IPS-18c (cell line): Measurements from ENCODE around the gene SAMD8.
"Not testable (repeated sequence)": the region's sequence is repeated elsewhere in the genome, so short reads cannot be mapped to it uniquely, and the experiment has no call there.

Source experiments
- H3K4me3 ChIP-seq: 2 replicates; pipeline ENCODE4 v1.7.0; 2013; ENCODE audit warnings: low read depth, mild to moderate bottlenecking, low read length, moderate library complexity; ENCODE audit not compliant: insufficient read depth
- H3K9me3 ChIP-seq: one replicate; pipeline ENCODE4 v1.6.1; 2013; ENCODE audit warnings: mild to moderate bottlenecking, low read length, moderate library complexity; ENCODE audit not compliant: control insufficient read depth, insufficient read depth

SAMD8 gene

DNA sequence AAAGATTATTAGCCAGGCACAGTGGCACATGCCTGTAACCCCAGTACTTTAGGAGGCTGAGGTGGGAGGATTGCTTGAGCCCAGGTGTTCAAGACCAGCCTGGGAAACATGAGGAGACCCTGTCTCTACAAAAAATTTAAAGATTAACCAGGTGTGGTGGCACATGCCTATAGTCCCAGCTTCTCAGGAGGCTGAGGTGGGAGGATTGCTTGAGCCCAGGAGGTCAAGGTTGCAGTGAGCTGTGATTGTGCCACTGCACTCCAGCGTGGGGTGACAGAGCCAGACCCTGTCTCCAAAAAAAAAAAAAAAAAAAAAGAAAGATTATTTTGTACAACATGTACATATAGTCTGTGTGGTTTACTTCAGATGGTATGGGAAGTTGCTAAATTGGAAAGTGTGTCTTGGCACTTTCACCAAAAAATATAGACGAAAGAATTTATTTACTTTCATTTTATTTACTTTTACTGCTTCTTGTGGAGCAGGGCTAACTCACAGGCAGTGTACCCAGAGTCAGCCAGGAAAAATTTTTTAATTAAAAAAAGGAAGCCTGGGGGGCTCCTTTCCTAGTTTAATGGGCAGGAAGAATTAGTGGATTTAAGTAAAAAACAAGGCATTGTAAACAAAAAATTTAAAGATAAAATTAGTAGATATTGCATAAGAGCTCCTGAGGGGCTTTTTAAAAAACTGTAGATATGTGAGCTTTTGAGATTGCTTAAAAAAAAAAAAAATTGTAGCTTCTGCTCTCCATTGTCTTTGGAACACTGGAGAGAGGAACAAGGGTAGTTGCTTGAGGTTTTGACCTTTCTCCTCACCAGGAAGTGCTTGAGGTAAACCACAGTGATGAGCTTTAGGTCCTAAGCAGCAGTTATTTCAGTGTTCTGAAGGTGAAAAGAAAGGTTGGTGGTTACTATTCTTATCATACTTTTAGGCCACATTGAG, 54.5 kb downstream of the SAMD8 start:
- no peaks in the 10 kb centered on the region for H3K9me3 ChIP-seq
- H3K4me3 ChIP-seq: no peak overlapping the region

DNA sequence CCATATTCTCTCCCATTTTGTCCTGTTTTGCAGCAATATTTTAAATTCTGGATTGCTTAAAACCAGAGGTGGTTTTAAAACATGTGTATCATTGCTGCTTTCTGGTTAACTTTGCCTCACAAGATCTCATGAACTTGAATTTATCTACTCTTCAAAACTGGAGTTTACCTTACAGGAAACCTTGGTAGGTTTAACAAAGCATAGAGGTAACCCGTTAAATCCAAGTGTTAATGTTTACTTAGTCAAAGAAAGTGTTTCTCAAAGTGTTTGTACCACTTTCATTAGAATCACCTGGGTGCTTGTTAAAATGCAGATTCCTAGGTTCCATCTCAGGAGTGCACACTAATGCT, 55.1 kb downstream of the SAMD8 start:
- Histone ChIP-seq H3K4me3 (no peak overlapping the region), H3K9me3 (no peaks in the 10 kb centered on the region)

DNA sequence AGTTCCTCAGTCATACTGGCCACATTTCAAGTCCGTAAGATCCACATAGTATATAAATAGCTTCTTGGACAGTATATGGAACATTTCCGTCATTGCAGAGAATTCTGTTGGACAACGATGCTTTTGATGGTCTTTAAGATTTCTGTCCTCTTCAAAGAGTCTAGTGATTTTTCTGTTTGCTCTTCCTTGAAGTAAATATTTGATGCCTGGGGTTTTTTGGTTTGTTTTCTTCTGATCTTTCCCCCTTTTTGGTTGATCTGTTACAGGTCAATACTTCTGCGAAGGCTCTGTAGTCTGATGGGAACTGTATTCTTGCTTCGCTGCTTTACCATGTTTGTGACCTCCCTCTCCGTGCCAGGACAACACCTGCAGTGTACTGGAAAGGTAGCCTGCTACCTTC, 56.8 kb downstream of the SAMD8 start:
- Histone ChIP-seq H3K4me3 (no peak overlapping the region), H3K9me3 (no peaks in the 10 kb centered on the region)

DNA sequence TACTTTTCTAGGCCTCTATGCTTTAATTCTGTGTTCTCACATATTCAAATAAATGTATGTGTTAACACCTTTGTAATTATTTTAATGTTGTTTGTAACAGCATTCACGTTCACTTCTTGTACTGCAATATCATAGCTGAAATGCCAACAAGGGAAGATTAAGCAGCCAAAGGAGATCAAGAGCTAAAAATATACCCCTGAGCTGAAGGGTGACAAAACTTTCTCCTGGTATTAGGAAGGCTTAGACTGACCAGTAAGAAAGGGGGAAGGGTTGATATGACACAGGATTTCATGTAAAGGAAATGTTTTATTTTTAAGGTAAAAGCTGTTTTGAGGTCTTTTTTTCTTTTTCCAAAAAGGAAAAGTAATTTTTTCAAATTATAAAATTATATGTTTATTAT, 58.8 kb downstream of the SAMD8 start:
- H3K4me3 ChIP-seq: no peak overlapping the region
- no peaks in the 10 kb centered on the region for H3K9me3 ChIP-seq

DNA sequence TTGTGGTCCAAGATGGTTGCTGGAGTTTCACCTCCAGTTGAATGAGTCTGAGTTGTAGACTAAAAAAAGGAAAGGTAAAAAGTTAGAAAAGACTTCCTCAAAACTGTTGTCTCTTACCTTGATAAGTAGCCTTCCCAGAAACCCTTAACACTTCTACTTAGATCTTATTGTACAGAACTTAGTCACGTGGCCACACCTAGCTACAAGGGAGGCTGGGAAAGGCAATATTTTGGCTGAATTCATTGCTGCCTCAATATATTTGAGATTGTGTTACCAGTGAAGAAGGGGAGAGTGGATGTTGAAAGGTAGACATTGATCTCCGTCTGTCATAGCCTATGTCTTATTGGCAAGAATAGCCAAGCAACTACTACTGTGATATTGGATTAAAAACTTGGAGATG, 63.6 kb downstream of the SAMD8 start:
- H3K4me3 ChIP-seq: no peak overlapping the region

DNA sequence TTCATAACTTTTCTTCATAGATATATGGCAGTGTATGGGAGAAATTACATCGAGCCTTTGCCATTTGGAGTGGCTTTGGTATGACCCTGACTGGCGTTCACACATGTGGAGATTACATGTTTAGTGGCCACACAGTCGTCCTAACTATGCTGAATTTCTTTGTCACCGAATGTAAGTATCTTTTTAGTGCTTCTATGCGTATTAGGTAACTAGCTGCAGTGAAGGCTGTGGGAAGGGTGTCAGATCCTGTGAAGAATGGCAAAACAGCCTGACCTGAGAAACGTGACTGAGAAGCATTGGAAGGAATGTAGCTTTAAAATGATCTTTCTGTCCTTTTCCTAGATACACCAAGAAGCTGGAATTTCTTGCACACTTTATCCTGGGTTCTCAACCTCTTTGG, 64.6 kb downstream of the SAMD8 start:
- no peak overlapping the region for H3K4me3 ChIP-seq
- H3K9me3 ChIP-seq: no peaks in the 10 kb centered on the region

More for the DNA sequence above, 63.6 kb downstream of the SAMD8 start:
- no peaks in the 10 kb centered on the region for H3K9me3 ChIP-seq

DNA sequence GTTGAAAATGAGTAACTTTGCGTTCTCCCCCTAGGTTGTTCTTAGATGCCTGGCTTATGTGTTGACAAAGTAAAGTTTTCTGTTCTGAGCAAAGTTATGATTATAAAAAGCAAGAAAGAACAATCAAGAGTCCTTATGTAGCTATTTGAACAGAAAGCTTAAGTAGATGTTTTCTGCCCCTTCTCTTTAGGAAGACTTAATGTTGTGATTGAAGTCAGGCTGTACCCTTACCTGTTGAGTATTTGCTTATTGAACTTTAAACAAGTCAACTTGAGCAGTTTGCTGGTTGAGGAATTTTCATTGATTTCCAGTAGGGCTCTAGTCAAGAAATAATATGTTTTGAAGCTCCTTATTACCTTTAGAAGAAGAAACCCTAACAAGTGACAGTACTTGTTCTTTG, 65.3 kb downstream of the SAMD8 start:
- Histone ChIP-seq H3K4me3 (no peak overlapping the region), H3K9me3 (no peaks in the 10 kb centered on the region)

DNA sequence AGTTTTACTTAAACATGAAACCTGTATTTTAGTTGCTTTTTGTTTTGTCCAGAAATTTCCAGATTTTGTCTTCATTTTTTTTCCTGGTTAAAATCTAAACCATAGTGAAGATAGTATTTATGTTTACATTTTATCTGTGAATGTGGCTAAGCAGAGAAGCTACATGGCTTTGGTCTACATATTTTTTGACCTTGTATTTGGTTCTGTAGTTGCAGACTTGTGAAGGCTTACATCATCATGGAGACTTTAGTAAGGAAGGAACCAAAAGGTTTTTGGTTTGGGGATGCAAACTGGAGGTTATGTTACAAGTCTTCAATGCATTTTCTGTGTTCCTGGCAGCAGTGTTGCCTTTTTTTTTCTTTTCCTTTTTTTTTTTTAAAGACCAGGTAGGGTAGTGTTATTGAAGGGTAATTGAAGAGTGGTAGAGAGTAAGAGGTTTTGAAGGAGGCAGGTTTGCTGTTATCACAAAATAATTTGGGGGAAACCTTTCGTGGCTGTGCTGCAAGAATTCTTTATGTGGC, 68.3 kb downstream of the SAMD8 start:
- Histone ChIP-seq H3K4me3 (no peak overlapping the region), H3K9me3 (no peaks in the 10 kb centered on the region)

DNA sequence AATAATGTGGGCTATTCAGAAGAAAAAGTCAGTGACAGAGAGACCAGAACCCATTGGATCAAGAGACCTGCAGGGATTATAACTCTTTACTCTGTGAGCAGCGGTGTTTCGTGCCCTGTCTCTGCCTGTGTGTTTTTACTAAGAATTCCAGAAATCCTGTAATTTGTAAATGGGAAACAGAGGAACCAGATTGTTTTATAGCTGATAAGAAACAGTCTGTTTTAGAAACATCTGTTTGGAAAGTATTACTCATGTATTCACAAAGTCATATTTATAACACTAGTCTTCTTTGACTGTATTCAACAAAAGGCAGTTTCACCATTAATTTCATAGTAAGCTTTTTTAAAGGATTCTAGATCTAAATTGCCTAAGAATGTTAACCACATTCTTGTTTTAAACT, 69.1 kb downstream of the SAMD8 start:
- no peak overlapping the region for H3K4me3 ChIP-seq
- no peaks in the 10 kb centered on the region for H3K9me3 ChIP-seq

DNA sequence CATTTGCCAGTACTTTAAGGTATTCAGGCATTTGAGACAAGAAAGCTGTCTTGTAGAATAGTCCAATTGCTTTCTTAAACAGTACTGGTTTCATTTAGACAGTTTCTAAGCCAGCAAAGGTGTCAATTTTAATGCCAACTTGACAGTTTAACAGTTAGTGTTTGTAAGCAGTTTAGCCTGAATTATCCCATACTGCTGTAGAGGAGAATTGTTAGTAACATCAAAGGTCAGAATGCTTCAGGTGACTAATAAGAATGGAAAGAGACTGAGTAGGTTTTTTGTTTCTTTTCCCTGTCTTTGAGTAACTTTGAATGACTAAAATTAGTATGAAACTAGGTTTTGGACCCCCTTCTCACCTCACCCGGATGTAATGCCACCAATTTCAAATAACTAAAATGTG, 69.6 kb downstream of the SAMD8 start:
- H3K9me3 ChIP-seq: no peaks in the 10 kb centered on the region
- no peak overlapping the region for H3K4me3 ChIP-seq

DNA sequence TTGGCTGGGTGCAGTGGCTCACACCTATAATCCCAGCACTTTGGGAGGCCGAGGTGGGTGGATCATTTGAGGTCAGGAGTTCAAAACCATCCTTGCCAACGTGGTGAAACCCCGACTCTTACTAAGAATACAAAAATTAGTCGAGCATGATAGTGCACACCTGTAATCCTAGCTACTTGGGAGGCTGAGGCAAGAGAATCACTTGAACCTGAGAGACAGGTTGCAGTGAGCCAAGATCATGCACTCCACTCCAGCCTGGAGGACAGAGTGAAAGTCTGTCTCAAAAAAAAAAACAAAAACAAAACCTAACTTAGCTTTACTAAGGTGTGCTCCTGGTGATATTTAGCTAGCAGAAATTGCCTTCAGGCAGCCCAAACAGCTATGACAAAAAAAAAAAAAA, 74.9 kb downstream of the SAMD8 start:
- Histone ChIP-seq H3K4me3 (no peak overlapping the region), H3K9me3 (no peaks in the 10 kb centered on the region)

DNA sequence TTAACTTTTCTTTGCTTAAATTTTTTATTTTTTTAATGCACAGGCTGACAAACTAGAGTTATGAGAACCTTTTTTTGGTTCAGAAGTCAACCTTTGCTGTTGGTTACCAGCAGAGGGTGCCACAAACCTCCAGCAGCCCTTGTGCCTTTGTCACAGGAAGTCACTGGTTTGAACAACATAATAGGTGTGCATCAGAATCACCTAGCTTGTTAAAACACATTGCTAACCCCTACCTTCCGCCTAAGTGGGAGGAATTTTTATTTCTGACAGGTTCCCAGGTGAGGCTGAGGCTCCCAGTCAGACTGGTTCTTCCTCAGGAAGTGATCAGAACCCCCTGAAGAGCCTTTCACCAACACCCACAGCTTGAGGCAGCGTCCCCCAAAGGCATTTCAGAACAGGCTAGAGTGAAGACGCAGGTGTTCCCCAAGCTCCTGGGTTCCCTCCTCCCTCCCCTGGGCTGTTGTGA, 76.5 kb downstream of the SAMD8 start:
- Histone ChIP-seq H3K4me3 (no peak overlapping the region), H3K9me3 (no peaks in the 10 kb centered on the region)

DNA sequence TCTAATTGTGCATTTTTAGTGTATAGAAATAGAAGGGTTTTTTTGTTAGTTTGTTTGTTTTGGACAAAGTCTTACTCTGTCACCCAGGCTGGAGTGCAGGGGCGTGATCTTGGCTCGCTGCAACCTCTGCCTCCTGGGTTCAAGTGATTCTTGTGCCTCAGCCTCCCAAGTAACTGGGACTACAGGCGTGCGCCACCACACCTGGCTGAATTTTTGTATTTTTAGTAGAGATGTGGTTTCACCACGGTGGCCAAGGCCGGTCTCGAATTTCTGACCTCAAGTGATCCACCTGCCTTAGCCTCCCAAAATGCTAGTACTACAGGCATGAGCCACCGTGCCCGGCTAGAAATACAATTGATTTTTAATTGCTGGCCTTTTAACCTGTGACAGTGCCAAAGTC, 77.1 kb downstream of the SAMD8 start:
- not testable (repeated sequence) for H3K9me3 ChIP-seq, H3K4me3 ChIP-seq

DNA sequence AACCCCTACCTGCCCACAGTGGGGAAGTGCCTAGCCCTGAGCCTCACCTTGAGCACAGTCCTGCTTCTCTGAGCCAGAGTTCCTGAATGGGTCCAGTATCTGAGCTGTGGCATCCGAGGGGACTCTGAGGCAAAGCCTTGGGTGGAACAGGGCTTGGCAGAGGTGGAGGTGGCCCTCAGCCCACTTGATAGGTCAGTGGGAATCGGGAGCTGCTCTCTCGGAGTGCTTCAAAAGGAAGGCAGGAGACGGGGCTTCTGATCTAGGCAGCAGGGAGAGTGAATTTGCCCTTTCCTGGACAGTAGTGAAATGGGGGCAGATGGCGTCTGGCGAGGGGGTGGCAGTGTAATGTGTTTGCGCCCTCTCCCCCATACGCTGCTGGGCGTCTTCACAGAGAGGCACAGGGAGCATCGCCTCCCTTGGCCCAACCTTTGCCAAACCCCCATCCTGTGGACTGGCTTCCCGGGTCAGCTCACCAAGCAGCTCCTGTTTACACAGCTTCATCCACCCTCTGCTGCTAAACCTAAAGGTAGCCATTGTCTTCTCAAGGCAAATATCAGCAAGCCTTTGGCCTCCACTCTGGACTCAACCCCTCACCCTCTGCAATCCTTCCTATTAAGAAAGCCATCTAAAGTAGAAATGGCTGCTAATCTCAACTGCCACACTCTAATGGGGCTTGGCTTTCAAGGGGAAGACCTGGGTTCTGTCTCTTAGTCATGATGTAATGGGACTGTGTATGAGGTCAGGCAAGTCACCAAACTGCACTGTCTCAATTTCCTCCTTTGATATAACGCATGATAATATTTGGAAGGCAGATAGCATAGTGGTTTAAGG, 78.0 kb downstream of the SAMD8 start:
- Histone ChIP-seq H3K9me3 (peaks cover 2% of the 10 kb centered on the region), H3K4me3 (no peak overlapping the region)

DNA sequence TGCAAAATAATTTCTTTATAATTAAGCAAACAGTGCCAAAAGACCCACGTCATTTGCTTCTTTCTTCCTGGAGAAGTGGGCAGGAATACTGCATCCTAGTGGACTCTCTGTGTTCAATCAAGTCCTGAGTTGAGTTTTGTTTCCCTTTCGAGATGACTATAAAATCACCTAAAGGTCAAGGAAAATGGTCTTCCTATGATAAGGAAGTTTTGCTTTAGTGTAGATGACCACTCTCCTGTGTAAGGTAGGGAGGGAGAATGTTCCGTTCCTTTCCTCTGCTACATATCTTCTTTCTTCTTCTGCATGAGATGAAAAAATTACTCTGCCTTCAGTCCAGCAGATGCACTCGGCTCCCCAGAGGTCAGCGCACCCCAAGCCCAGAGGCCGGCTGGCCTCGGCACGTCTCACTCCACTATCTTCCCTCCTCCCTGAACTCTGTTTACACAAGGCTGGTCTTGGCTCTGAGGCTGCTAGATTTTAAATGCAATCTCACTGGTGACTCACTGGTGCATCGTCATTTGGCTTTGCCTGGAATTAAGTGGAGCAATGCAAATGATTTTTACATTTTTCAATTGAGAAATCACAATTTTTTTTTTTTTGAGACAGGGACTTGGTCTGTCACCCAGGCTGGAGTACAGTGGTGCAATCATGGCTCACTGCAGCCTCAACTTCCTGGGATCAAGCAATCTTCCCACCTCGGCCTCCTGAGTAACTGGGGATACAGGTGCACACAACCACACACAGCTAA, 80.5 kb downstream of the SAMD8 start:
- H3K9me3 ChIP-seq: peaks cover 2% of the 10 kb centered on the region
- no peak overlapping the region for H3K4me3 ChIP-seq

DNA sequence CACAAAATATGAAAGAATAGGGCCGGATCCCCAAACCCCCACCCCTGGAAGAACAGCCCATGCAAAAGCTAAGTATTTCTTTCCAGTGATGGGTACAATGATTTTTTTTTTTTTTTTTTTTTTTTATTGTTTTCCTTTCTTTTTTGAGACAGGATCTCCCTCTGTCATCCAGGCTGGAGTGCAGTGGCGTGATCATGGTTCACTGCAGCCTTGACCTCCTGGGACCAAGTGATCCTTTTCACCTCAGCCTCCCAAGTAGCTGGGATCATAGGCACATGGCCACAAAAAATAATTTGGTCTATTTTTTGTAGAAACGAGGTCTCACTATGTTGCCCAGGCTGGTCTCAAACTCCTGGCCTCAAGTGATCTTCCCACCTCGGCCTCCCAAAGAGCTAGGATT, 83.2 kb downstream of the SAMD8 start:
- H3K4me3 ChIP-seq, H3K9me3 ChIP-seq: not testable (repeated sequence)

DNA sequence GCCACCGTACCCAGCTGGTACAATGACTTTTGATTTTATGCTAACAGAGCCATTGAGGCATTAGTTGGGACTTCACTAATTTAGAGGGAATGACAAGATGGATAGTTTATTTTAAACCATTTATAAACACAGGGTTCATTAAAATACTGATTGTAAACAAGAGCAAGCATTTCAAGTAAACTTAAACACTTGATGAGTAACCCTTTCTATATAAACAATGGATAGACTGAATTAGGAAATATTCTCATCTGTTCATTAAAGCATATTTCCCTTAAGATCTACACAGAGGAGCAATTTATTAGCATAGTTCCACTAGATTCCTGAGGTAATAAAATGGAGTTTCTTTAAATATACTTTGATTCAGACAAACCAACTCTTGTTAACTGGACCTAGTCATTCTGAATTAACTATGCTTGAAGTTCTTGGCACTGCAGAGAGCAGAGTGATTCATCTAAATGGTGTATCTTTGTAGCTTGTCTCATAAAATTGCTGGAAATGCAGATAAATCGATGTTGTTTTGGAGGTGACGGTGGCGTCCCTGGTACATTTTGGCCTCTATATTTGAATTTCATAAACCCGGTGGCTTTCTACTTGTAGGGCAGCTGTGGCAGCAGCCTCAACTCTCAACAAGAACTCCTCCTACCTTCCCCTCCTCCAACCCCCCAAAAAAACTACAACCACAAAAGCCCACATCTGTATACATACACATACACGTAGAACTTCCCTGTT, 83.7 kb downstream of the SAMD8 start:
- peaks cover 2% of the 10 kb centered on the region for H3K9me3 ChIP-seq
- H3K4me3 ChIP-seq: no peak overlapping the region
